Inflammatory macrophage (primary cell): ENCODE results near the gene MT2A.

Experiments
- DNase-seq, 2 donors: peaks; one replicate each; pipeline ENCODE4 v3.0.0-alpha.2; 2020 to 2022

MT2A gene

GRCh38 chr16:56600398-56600999 lies 7.9 kb upstream of the MT2A start:
- peak; percentile 61 to 66 for DNase-seq

- DNase-seq, result no peak
Observed at GRCh38 chr16:56601325-56601724, 7.1 kb upstream of the MT2A start.

GRCh38 chr16:56603589-56603988 lies 4.8 kb upstream of the MT2A start:
- peak; percentile 59 to 72 for DNase-seq

GRCh38 chr16:56604966-56605365 lies 3.4 kb upstream of the MT2A start:
- DNase-seq, result no peak

GRCh38 chr16:56605475-56605874 lies 2.9 kb upstream of the MT2A start:
- DNase-seq, result no peak

GRCh38 chr16:56606071-56606475 lies 2.3 kb upstream of the MT2A start:
- no peak for DNase-seq

- no peak for DNase-seq
Observed at GRCh38 chr16:56606476-56607108, 1.8 kb upstream of the MT2A start.

- peak in 1 of 2 donors; percentile 34 for DNase-seq
Observed at GRCh38 chr16:56607109-56607618, 1.2 kb upstream of the MT2A start.

GRCh38 chr16:56607675-56608042 lies 725 bp upstream of the MT2A start:
- no peak for DNase-seq

- DNase-seq, result no peak
Observed at GRCh38 chr16:56608876-56609462, 585 bp downstream of the MT2A start.

- DNase-seq, result peak; percentile 96 to 97
Observed at GRCh38 chr16:56609463-56609921, 1.1 kb downstream of the MT2A start.

- peak; percentile 93 to 95 for DNase-seq
Observed at GRCh38 chr16:56610017-56610608, 1.7 kb downstream of the MT2A start.

- DNase-seq, result no peak
Observed at GRCh38 chr16:56610609-56611111, 2.3 kb downstream of the MT2A start.

GRCh38 chr16:56611281-56611833 lies 3.0 kb downstream of the MT2A start:
- DNase-seq, result peak in 1 of 2 donors; percentile 17

GRCh38 chr16:56613706-56614105 lies 5.3 kb downstream of the MT2A start:
- no peak for DNase-seq

GRCh38 chr16:56614549-56614991 lies 6.2 kb downstream of the MT2A start:
- no peak for DNase-seq

- DNase-seq, result no peak
Observed at GRCh38 chr16:56615353-56615752, 7.0 kb downstream of the MT2A start.

- DNase-seq, result no peak
Observed at GRCh38 chr16:56616608-56617211, 8.3 kb downstream of the MT2A start.

- DNase-seq, result no peak
Observed at GRCh38 chr16:56617212-56618085, 9.1 kb downstream of the MT2A start.

GRCh38 chr16:56618138-56618537 lies 9.8 kb downstream of the MT2A start:
- no peak for DNase-seq

GRCh38 chr16:56620339-56620897 lies 12.0 kb downstream of the MT2A start:
- DNase-seq, result no peak
